ENCODE results near the gene SCAF4.

GRCh38 chr21:31660591-31660990, 71.3 kb downstream of the SCAF4 start:
- TF ChIP-seq, protein P1, sequence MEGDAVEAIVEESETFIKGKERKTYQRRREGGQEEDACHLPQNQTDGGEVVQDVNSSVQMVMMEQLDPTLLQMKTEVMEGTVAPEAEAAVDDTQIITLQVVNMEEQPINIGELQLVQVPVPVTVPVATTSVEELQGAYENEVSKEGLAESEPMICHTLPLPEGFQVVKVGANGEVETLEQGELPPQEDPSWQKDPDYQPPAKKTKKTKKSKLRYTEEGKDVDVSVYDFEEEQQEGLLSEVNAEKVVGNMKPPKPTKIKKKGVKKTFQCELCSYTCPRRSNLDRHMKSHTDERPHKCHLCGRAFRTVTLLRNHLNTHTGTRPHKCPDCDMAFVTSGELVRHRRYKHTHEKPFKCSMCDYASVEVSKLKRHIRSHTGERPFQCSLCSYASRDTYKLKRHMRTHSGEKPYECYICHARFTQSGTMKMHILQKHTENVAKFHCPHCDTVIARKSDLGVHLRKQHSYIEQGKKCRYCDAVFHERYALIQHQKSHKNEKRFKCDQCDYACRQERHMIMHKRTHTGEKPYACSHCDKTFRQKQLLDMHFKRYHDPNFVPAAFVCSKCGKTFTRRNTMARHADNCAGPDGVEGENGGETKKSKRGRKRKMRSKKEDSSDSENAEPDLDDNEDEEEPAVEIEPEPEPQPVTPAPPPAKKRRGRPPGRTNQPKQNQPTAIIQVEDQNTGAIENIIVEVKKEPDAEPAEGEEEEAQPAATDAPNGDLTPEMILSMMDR (conservative IDR thresholded peaks at IDR 0.05; ENCODE audit: low read length) = no peak
- TF ChIP-seq EZH2phosphoT487 (IDR thresholded peaks at IDR 0.05; ENCODE audit: borderline replicate concordance, low read depth, low read length) = no peak
